Activated T-cell treated with anti-CD3 and anti-CD28 coated beads, Interleukin-2, amount 50 U/mL, for 72 hours (primary cell): ENCODE results near the gene GSDMA. TPM values are rescaled to one million over a fixed set of nuclear protein-coding genes. Genes with fewer than 3 reads are reported as not detected.

Experiments used
- ATAC-seq, 2 donors: fragments of 150-1000 bp; cut with Tn5 transposase; replicated peaks in 1 of 2; 2 replicates each; pipeline ENCODE4 v1.10.0; 2021; ENCODE audit warnings: moderate library complexity in 2 of 2, mild to moderate bottlenecking in 1 of 2
- DNase-seq, 2 donors: peaks; one replicate each; pipeline ENCODE4 v3.0.0; 2021 to 2022; ENCODE audit warnings: mixed read lengths in 1 of 2
- H3K27ac Mint-ChIP-seq: one replicate; pipeline ENCODE4 v1.8.0; 2022; ENCODE audit warnings: mild to moderate bottlenecking, moderate library complexity, mixed read lengths
- H3K27me3 Mint-ChIP-seq: one replicate; pipeline ENCODE4 v1.8.0; 2022; ENCODE audit warnings: low read depth, mixed read lengths
- H3K36me3 Mint-ChIP-seq, 2 donors: one replicate each; pipeline ENCODE4 v1.8.0; 2022; ENCODE audit warnings: mixed read lengths in 2 of 2, mild to moderate bottlenecking in 1 of 2; ENCODE audit not compliant: insufficient read depth in 2 of 2
- H3K4me1 Mint-ChIP-seq: one replicate; pipeline ENCODE4 v1.8.0; 2022; ENCODE audit warnings: low read depth, mixed read lengths
- H3K4me3 Mint-ChIP-seq, 2 donors: one replicate each; pipeline ENCODE4 v1.8.0; 2022; ENCODE audit warnings: mild to moderate bottlenecking in 2 of 2, mixed read lengths in 2 of 2, moderate library complexity in 2 of 2
- H3K9me3 Mint-ChIP-seq, 2 donors: one replicate each; pipeline ENCODE4 v1.8.0; 2022; ENCODE audit warnings: mixed read lengths in 2 of 2
- total RNA-seq, 2 donors: library from RNA; stranded (reverse); gene quantifications; one replicate each; pipeline ENCODE4 v1.2.3, GENCODE V29; 2022

GSDMA gene
- total RNA-seq, result 1 to 10 TPM; 2.1 to 4.6 TPM

- DNase-seq (no peak), ATAC-seq (no peak)
- H3K27ac Mint-ChIP-seq, result peak within 1 kb of the TSS; percentile 3
Observed at GRCh38 chr17:39962642-39963220, at the start of gene GSDMA. GSDMA (plus strand) TSS chr17:39963004; CDS start chr17:39965688, 2,684 bp downstream.

GRCh38 chr17:39913989-39914388, 48.8 kb upstream of the GSDMA start:
- Mint-ChIP-seq H3K9me3 (no peaks in the 10 kb centered on the region), H3K27ac (no peak overlapping the region), H3K4me3 (no peak overlapping the region), H3K4me1 (peaks cover 34% of the 10 kb centered on the region), H3K27me3 (no peaks in the 10 kb centered on the region), H3K36me3 (peaks cover 4 to 26% of the 10 kb centered on the region in 2 donors)
- ATAC-seq (no peak), DNase-seq (no peak)

More at GRCh38 chr17:39962642-39963220, at the start of gene GSDMA:
- peaks cover 33% of the 10 kb centered on the region for H3K4me1 Mint-ChIP-seq
- H3K9me3 Mint-ChIP-seq, result no peaks in the 10 kb centered on the region
- peak within 1 kb of the TSS; percentile 22 to 44 for H3K4me3 Mint-ChIP-seq
- no peaks in the 10 kb centered on the region for H3K36me3 Mint-ChIP-seq
- H3K27me3 Mint-ChIP-seq, result no peaks in the 10 kb centered on the region

- Mint-ChIP-seq H3K4me1 (peaks cover 46% of the 10 kb centered on the region), H3K4me3 (peak overlapping the region in 1 of 2 donors; percentile 26), H3K27me3 (no peaks in the 10 kb centered on the region), H3K36me3 (peaks cover 8 to 33% of the 10 kb centered on the region in 2 donors), H3K9me3 (no peaks in the 10 kb centered on the region), H3K27ac (peak overlapping the region; percentile 6)
- DNase-seq (no peak), ATAC-seq (peak; percentile 66 to 82)
Observed at GRCh38 chr17:39915559-39915958, 47.2 kb upstream of the GSDMA start.

- Mint-ChIP-seq H3K9me3 (no peaks in the 10 kb centered on the region), H3K4me1 (peaks cover 60% of the 10 kb centered on the region), H3K36me3 (peaks cover 8 to 32% of the 10 kb centered on the region in 2 donors), H3K4me3 (no peak overlapping the region), H3K27me3 (no peaks in the 10 kb centered on the region), H3K27ac (peak overlapping the region; percentile 2)
- DNase-seq, result no peak
- ATAC-seq, result no peak
Observed at GRCh38 chr17:39916918-39917317, 45.9 kb upstream of the GSDMA start.

- Mint-ChIP-seq H3K36me3 (peaks cover 9 to 28% of the 10 kb centered on the region in 2 donors), H3K27ac (no peak overlapping the region)
Observed at GRCh38 chr17:39919087-39919683, 43.6 kb upstream of the GSDMA start.

GRCh38 chr17:39920218-39921210, 42.3 kb upstream of the GSDMA start:
- peaks cover 9 to 28% of the 10 kb centered on the region in 2 donors for H3K36me3 Mint-ChIP-seq

More at GRCh38 chr17:39919087-39919683, 43.6 kb upstream of the GSDMA start:
- no peak overlapping the region for H3K4me3 Mint-ChIP-seq
- DNase-seq (no peak), ATAC-seq (no peak)
- no peaks in the 10 kb centered on the region for H3K9me3 Mint-ChIP-seq
- no peaks in the 10 kb centered on the region for H3K27me3 Mint-ChIP-seq
- peaks cover 81% of the 10 kb centered on the region for H3K4me1 Mint-ChIP-seq

GRCh38 chr17:39921323-39921722, 41.5 kb upstream of the GSDMA start:
- Mint-ChIP-seq H3K4me3 (peak overlapping the region; percentile 61 to 76), H3K27ac (peak overlapping the region; percentile 95), H3K27me3 (no peaks in the 10 kb centered on the region), H3K4me1 (peaks cover 91% of the 10 kb centered on the region), H3K36me3 (peaks cover 9 to 28% of the 10 kb centered on the region in 2 donors), H3K9me3 (no peaks in the 10 kb centered on the region)
- DNase-seq (peak; percentile 41 to 61), ATAC-seq (peak; percentile 74 to 81)

More at GRCh38 chr17:39920218-39921210, 42.3 kb upstream of the GSDMA start:
- ATAC-seq, result peak; percentile 61 to 69
- H3K4me3 Mint-ChIP-seq, result peak overlapping the region; percentile 61 to 76
- H3K9me3 Mint-ChIP-seq, result no peaks in the 10 kb centered on the region
- H3K27me3 Mint-ChIP-seq, result no peaks in the 10 kb centered on the region
- H3K27ac Mint-ChIP-seq, result peak overlapping the region; percentile 95
- DNase-seq, result peak; percentile 48 to 69
- peaks cover 88% of the 10 kb centered on the region for H3K4me1 Mint-ChIP-seq

- DNase-seq (no peak), ATAC-seq (no peak)
- Mint-ChIP-seq H3K4me1 (peaks cover 85% of the 10 kb centered on the region), H3K27ac (peak overlapping the region; percentile 95), H3K9me3 (no peaks in the 10 kb centered on the region), H3K27me3 (no peaks in the 10 kb centered on the region), H3K36me3 (peaks cover 9 to 25% of the 10 kb centered on the region in 2 donors), H3K4me3 (peak overlapping the region; percentile 61 to 76)
Observed at GRCh38 chr17:39922006-39922405, 40.8 kb upstream of the GSDMA start.

- H3K4me3 Mint-ChIP-seq, result peak overlapping the region in 1 of 2 donors; percentile 17
- no peak overlapping the region for H3K27ac Mint-ChIP-seq
- no peaks in the 10 kb centered on the region for H3K27me3 Mint-ChIP-seq
- no peaks in the 10 kb centered on the region for H3K9me3 Mint-ChIP-seq
- ATAC-seq, result no peak
- H3K4me1 Mint-ChIP-seq, result peaks cover 85% of the 10 kb centered on the region
- H3K36me3 Mint-ChIP-seq, result peaks cover 11 to 23% of the 10 kb centered on the region in 2 donors
- no peak for DNase-seq
Observed at GRCh38 chr17:39923230-39923629, 39.6 kb upstream of the GSDMA start.

- DNase-seq (no peak), ATAC-seq (no peak)
- H3K4me1 Mint-ChIP-seq, result peaks cover 82% of the 10 kb centered on the region
- peak overlapping the region; percentile 82 for H3K27ac Mint-ChIP-seq
- H3K4me3 Mint-ChIP-seq, result peak overlapping the region; percentile 90 to 99
- no peaks in the 10 kb centered on the region for H3K9me3 Mint-ChIP-seq
- peaks cover 9 to 18% of the 10 kb centered on the region in 2 donors for H3K36me3 Mint-ChIP-seq
- H3K27me3 Mint-ChIP-seq, result no peaks in the 10 kb centered on the region
Observed at GRCh38 chr17:39923836-39924690, 38.7 kb upstream of the GSDMA start.

GRCh38 chr17:39924691-39925055, 38.1 kb upstream of the GSDMA start:
- H3K9me3 Mint-ChIP-seq, result no peaks in the 10 kb centered on the region
- DNase-seq (no peak), ATAC-seq (no peak)
- H3K27me3 Mint-ChIP-seq, result no peaks in the 10 kb centered on the region
- H3K27ac Mint-ChIP-seq, result peak overlapping the region; percentile 82
- H3K4me1 Mint-ChIP-seq, result peaks cover 77% of the 10 kb centered on the region
- H3K4me3 Mint-ChIP-seq, result peak overlapping the region; percentile 90 to 99
- H3K36me3 Mint-ChIP-seq, result peaks cover 6 to 15% of the 10 kb centered on the region in 2 donors
